HepG2 (cell line): Measurements from ENCODE around the gene MYOM1.

Source experiments
- ATF2 ChIP-seq: sonication (generic); formaldehyde crosslinking; IDR thresholded peaks from 2 replicates; pipeline ENCODE4 v1.4.0; 2020; ENCODE audit warnings: missing genetic modification reagents
- MXI1 ChIP-seq: IDR thresholded peaks from 3 replicates; pipeline ENCODE4 v1.6.1; 2012; ENCODE audit warnings: low read depth, low read length, inconsistent platforms, borderline replicate concordance
- POLR2A ChIP-seq, 2 experiments: IDR thresholded peaks; 2 replicates each; pipeline ENCODE4 v1.6.1; 2011; ENCODE audit warnings: low read depth in 2 of 2, low read length in 2 of 2, mild to moderate bottlenecking in 1 of 2, moderate library complexity in 1 of 2; ENCODE audit not compliant: insufficient read depth in 1 of 2
- ZNF564 ChIP-seq: sonication (generic); formaldehyde crosslinking; IDR thresholded peaks from 2 replicates; pipeline ENCODE4 v1.8.1; 2023; ENCODE audit warnings: mild to moderate bottlenecking, missing genetic modification reagents

- TF ChIP-seq POLR2A (IDR thresholded peaks at IDR 0.05; ENCODE audit: insufficient read depth in 1 of 2, low read depth in 2 of 2, low read length in 2 of 2) = no peak
- TF ChIP-seq ATF2 (CRISPR knock-in tag) = no peak
- TF ChIP-seq ZNF564 (CRISPR knock-in tag) = no peak
- TF ChIP-seq MXI1 = no peak
Observed at GRCh38 chr18:3054214-3054613, 165.6 kb downstream of the MYOM1 start.
